CD1c-positive myeloid dendritic cell (primary cell): ENCODE data around the gene ASIC2.

ENCODE experiments used
- DNase-seq: peaks from one replicate; pipeline ENCODE4 v3.0.0-alpha.2; 2016; ENCODE audit errors: extremely low spot score

The ASIC2 gene

DNA sequence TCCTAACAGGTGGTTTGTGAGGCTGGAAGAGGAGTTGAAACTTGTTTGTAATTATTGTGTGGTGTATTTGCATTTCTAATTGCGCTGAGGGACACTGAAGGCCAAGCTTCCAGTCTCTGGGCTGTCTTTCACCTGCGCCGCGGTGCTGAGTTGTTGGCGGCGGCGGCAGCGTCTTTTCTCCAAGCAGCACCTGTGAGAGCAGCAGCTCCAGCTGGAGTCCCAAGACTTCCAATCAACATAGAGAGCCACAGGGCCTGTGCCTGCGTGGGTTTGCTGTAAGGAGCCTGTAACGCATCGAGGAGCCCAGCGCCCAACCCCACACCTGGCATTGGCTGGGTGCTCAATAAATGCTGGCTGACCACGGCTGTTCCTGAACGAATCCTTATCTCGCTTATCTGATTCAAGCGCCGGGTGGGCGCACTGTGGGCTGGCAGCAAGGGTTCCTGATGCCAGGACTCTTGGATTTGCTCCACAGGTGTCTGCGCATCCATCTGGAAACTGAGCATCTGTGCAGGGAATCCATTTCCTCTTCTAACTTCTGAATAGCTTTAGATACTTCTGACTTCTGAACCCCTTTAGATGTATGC, 138.1 kb downstream of the ASIC2 start:
- no peak for DNase-seq

GRCh38 chr17:33152783-33153182, 140.3 kb downstream of the ASIC2 start:
- DNase-seq = no peak

DNA sequence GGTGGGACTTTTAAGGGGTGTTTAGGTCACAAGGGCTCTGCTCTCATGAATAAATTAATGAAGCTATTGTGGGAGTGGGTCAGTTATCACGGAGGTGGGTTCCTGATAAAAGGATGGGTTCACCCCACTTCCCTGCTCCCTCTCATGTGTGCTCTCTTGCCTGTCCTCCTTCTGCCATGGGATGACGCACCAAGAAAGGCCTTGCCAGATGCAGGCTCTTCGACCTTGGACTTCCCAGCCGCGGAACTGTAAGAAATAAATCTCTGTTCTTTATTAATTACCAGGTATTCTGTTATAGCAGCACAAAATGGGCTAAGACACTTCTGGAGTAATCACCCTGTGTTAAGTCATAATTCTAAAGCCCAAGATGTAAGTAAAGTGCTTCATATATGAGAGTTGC, 141.5 kb downstream of the ASIC2 start:
- DNase-seq = no peak

DNA sequence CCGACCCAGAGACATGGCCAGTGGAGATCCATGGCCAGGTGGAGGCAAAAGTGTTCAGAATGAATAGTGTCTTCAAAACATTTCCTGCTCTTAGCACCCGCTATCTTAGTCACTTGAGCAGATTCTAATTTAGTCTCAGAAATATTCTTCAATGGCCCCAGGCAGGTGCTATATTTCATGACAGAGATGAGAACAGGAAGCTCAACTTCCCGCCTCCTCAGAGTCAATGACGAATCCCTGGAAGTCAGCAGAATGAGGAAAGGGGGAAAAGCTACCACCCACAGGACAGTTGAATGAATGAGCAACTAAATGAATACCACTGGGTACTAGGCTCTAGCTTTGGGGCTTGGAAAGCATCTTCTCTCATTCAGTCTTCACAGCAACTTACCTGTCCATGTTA, 147.2 kb downstream of the ASIC2 start:
- no peak for DNase-seq

DNA sequence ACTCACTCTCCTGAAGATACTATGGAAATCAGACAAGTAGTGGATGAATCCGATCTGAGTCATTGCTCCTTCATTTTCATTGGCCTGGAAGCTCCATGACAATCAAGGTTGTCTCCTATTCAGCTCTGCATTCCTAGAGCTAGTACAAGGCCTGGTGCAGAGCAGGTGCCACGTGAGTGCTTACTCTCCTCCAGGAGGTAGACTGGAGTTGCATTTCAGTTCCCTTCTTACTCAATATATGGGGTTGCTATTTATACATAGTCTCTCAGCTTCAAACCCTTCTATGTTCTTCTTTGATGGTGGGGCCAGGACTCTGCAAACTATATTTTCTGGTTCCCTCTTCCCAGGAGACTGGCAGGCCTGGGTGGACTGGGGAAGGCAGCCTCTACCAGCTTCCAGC, 148.3 kb downstream of the ASIC2 start:
- DNase-seq = no peak

- DNase-seq = no peak
These were observed 150.3 kb downstream of the ASIC2 start for GRCh38 chr17:33142705-33143299.

DNA sequence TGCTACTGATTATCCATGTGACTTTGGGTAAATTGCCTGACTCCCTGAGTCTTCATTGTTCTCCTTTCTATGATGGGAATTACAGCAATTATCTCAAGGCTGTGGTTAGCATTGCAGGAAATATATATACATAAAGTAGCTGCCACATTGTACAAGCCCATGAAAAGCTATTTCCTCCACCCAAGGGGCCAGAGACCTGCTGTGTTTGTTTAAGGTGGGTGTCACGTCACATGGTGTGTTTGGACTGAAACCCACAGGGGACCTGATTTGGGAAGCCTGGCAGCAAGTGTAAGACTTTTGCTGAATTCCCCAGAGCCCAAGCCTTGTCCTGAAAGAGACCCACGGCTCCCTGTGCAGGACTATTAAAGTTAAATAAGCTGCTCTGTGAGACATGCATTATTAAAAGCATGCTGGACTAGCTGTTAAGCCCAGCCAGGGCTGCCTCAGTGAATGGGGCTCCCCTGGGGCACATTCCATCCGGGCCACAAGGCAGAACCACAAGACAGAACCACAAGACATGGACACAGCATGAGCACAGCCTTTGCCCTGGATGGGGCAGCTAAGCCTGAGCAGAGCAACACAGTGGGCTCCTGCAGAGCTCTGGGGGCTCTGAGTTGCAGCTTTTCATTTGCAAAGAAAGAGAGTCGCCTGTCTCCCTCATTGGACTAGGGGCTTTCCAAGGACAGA, 152.5 kb downstream of the ASIC2 start:
- DNase-seq = no peak

DNA sequence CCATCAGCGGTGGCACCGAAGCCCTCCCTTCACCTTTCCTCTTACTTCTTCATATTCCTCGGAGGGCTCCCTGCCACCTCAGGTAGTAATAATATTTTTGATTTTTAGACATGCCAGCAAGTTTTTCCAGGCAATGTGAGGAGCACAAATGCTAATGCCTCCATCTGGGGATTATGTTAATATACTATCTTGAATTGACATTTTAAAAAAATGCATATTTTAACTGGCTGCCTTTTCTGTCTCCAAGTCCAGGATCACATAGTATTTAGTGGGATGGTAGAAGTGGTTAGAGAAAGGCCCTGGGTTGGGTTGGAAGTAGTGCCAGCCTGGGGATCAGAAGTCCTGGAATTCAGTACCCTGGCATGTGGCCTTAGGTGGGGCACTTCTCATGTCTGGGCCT, 154.5 kb downstream of the ASIC2 start:
- DNase-seq = no peak

- DNase-seq = no peak
These were observed 155.7 kb downstream of the ASIC2 start for GRCh38 chr17:33137426-33137825.

GRCh38 chr17:33135691-33136090, 157.4 kb downstream of the ASIC2 start:
- no peak for DNase-seq

DNA sequence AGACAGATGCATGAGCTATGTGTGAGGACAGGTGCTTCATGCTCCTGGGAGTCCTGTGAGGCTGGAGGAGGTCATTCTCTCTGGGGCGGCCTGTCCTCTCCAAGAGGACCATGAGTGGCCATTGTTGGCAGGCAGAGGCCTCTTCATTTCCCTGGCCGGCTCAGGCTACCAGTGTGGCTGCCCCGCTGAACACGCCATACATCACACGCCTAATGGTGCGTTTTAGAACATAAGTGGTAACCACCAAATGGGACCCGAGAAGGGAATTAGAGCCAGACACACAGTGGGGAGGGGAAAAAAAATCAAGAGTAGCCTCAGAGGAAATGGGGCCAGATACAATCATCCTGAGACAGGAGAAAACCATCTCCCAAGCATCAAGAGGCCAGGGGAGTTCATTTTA, 161.5 kb downstream of the ASIC2 start:
- no peak for DNase-seq

DNA sequence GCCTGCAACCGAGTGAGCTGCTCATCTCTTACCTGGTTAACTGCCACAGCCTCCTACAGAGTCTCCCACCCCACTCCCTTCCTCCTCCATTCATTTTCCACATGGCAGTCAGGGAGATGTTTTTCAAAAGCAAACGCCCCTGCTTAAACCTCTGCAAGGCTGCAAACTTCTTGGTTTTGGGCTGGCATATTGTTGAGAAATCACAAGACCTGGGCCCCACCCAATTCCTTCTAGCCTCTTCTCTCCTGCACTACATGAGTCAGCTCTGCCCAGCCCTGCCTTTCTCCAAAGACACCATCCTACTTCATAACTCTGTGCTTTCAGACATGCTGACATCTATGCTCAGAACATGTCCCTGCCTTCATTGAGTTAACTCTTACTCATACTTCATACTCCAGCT, 165.4 kb downstream of the ASIC2 start:
- no peak for DNase-seq

DNA sequence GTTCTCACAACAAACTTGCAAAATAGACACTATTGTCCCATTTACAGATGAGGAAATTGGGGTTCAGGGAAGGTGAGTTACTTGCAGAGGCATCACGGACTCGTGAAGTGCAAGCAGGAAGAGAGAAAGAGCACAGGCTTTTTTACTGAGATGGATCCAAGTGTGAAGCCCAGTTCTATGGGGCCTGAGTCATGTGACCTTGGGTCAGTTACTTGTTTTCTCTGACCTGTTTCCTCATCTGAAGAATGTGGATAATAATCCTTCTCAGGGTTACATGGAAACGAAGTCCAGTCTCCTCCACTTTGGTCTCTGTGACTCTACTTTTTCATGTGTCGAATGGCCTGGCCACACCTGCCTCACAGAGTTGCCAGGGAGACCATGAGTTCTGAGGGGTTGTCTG, 167.0 kb downstream of the ASIC2 start:
- no peak for DNase-seq

- DNase-seq = no peak
These were observed 167.5 kb downstream of the ASIC2 start for GRCh38 chr17:33125552-33125950.

DNA sequence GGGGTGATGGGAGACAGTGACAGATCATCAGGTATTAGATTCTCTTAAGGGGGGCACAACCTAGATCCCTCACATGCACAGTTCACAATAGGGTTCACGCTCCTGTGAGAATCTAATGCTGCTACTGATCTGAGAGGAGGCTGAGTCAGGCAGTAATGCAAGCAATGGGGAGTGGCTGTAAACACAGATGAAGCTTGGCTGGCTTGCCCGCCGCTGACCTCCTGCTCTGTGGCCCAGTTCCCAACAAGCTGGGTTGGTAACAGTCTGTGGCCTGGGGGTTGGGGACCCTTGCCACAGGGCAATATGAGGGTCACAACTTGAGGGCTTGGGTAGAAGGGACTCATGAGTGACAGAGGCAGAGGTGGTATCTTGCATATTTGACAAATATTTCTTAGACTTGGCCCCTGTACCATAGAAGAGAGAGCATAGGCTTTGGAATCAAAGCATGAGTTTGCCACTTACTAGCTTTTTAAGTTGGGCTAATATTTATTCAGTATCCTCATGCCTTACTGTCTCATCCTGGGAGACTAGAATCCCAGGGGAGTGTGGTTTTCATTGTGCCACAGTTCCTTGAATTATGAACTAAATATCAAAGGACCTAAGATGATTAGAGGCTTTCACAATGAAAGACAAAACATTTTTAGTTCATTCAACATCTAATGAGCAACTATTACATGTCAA, 168.1 kb downstream of the ASIC2 start:
- no peak for DNase-seq

DNA sequence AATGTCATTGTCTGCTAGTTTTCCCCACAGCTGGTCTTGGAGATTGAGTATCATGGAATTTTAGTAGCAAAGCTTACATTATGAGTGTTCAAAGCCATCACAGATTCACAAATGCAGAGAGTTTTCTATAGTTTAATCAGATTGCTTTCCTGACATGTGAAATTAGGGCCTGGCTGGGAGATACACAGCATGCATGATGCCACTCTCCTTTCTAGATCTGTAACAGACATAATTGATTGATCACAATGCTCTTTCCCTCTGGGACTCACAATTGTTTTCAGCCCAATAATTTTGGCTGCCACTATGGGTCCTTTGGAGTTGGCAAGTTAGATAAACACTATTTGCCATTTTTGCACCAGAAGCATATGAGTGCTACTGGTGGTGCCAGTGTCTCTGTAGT, 168.9 kb downstream of the ASIC2 start:
- DNase-seq = no peak

- DNase-seq = no peak
These were observed 171.3 kb downstream of the ASIC2 start for GRCh38 chr17:33121756-33122155.

DNA sequence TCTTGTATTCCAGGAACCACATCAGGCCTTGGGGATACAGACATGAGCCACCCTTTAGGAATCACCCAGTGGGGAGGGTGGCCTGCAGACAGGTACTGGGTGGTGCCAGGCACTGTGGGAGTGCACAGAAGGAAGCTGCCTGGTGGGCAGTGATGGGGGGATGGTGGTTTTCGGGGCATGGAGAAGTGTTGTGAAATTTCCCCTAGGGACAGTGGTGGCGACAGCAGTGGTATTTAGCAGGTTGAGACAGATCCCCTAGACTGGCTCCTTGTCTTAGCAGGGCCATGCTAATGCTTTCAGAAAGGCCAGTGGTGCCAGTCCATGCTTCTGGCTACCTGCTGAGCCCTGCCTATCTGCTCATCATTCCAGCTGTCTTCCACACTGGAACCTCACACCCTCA, 171.8 kb downstream of the ASIC2 start:
- DNase-seq = no peak

DNA sequence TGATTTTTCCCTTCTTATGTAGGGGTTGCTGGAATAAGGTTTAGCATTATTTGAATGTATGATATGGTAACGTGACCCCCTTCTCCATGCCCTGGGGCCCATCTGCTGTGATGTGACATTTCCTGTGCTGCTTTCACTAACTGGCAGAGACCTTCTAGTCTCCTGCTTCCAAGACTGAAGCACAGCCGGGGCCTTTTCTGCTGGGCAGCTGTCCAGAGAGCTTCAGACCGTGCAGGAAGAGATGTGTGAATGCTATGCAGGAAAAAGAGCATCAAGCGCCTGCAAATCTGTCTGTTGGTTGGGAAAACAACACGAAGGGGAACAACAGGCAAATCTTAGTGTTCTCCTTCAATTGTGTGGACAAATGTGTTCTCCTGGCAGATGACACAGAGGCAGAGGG, 173.0 kb downstream of the ASIC2 start:
- no peak for DNase-seq

DNA sequence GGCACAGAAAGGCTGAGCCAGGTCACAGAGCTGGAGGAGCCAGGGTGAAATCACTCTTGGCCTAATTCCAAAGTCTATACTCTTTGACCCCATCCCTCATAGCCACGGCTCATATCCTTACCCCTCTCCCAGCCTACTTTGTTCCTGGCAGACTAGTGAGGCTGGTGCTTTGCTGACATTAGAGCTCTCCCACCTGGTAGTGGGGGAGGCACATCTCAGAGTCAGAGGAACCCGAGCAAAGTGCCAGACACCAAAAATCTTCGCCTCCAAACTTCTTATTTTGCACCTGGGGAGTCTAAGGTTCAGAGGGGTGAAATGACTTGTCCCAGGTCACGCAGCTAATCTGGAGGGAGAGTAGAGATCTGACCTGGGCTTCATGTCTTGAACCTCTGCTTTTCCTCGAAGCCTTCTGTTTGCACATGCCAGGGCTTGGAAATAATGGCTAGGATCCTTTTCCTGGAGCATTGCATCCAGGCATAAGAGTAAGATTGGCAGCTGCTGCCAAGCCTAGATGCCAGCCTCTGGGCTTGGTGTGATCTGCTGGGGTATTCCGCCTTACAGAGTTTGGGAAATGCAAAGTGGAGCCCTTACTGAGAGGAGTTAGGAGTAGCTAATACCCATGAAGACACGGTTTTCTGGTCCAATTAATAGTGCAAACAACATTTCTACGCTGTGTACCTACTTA, 174.6 kb downstream of the ASIC2 start:
- DNase-seq = no peak

DNA sequence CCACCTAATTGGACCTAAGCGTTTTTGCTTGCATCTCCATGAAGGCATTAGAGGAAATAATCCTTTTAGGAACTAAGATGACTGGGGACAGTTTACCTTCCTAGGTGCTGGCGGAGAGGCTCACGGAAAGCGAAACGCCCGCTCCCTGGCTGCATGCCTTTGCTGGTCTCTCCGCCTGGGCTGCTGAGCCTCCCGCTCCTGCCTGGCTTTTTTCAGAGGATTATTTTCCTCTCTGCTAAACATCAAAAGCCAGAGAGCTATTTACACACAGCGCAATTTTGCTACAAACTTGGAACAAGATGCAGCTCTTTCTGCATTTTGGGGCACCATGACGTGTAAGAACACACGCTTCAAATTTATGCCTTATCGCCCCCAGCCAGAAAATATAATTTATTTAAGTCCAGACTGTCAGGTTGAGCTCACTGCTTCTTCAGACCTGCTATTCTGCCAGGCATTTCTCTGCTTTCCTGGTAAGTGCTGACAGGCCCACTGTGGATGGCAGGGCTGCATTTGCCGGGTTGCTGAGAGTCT, 177.0 kb downstream of the ASIC2 start:
- no peak for DNase-seq

DNA sequence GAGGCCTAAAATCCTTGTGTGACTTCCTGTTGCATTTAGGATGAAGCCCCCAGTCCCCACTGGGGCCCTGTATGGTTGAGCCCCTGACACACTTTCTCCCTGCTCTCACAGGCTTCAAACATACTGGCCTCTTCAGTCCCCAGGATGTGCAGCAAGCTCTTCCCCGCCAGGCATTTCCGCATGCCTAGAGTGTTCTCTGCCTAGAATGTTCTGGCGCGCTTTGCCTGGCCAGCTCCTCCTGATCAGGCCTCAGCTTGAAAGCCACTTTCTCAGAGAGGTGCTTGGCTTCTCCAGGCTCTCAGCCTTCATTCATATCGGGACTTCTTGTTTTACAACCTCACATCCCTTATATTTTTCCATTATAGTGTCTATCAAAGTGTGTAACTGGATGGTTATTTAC, 177.7 kb downstream of the ASIC2 start:
- DNase-seq = no peak
